Small intestine (tissue), 7 donors: Measurements from ENCODE around the gene ATP1A1. TPM values are rescaled to one million over a fixed set of nuclear protein-coding genes. Genes with fewer than 3 reads are reported as not detected.
A peak's percentile ranks its signal among the peaks of the same experiment; 100 is the strongest.

Experiments used
- DNase-seq, 2 donors: peaks; one replicate each; pipeline versions ENCODE4 v3.0.0 to v3.0.0-alpha.2; 2013
- FAIRE-seq: peaks from 2 replicates; lab custom pipeline; 2012; peaks lifted over from hg19 to GRCh38; lab: Jason Lieb, UNC
- H3K27ac ChIP-seq, 3 donors: one replicate each; pipeline ENCODE4 v1.5.1; 2013; ENCODE audit warnings: low read length in 2 of 3, mild to moderate bottlenecking in 2 of 3, control low read depth in 1 of 3, inconsistent platforms in 1 of 3, low read depth in 1 of 3, moderate library complexity in 1 of 3
- H3K27me3 ChIP-seq, 3 donors: one replicate each; pipeline ENCODE4 v1.6.1; 2013; ENCODE audit warnings: low read length in 3 of 3, inconsistent platforms in 1 of 3; ENCODE audit not compliant: control insufficient read depth in 3 of 3, insufficient read depth in 3 of 3
- H3K36me3 ChIP-seq, 3 donors: one replicate each; pipeline ENCODE4 v1.6.1; 2013; ENCODE audit warnings: low read length in 3 of 3, inconsistent platforms in 1 of 3, low read depth in 1 of 3, mild to moderate bottlenecking in 1 of 3, moderate library complexity in 1 of 3; ENCODE audit not compliant: control insufficient read depth in 3 of 3, insufficient read depth in 2 of 3
- H3K4me1 ChIP-seq, 3 donors: one replicate each; pipeline ENCODE4 v1.6.1; 2013; ENCODE audit warnings: low read length in 2 of 3, inconsistent platforms in 1 of 3, low read depth in 1 of 3, mild to moderate bottlenecking in 1 of 3, moderate library complexity in 1 of 3; ENCODE audit not compliant: control insufficient read depth in 3 of 3, insufficient read depth in 2 of 3
- H3K4me3 ChIP-seq, 3 donors: one replicate each; pipeline ENCODE4 v1.5.1; 2013; ENCODE audit warnings: low read length in 3 of 3, control low read depth in 1 of 3, inconsistent platforms in 1 of 3, low read depth in 1 of 3, mild to moderate bottlenecking in 1 of 3, moderate library complexity in 1 of 3
- H3K9me3 ChIP-seq, 2 donors: one replicate each; pipeline ENCODE4 v1.6.1; 2013; ENCODE audit warnings: low read depth in 1 of 2, low read length in 1 of 2; ENCODE audit not compliant: control insufficient read depth in 2 of 2, insufficient read depth in 1 of 2
- WGBS, 3 donors: extraction: QIAGEN DNeasy Blood & Tissue Kit; methylation state at CpG; one replicate each; pipeline ENCODE4 v1.1.7; 2013; 5-methylcytosine and 5-hydroxymethylcytosine counted together
- polyA plus RNA-seq, 4 donors: library from polyadenylated mRNA; stranded (reverse) in 3 of 4; unstranded in 1 of 4; fragments of 200-250 nt in 3 of 4; fragments of 120-200 nt in 1 of 4; gene quantifications; one replicate each; pipeline versions ENCODE4 v1.2.1 to v1.2.3, GENCODE V29; 2013
- donor health status: healthy with polysubstance abuse.
- donor health status: control.
- donor health status: control.
- donor health status: Bipolar disorder and iron deficiency.
- donor health status: healthy.

Gene ATP1A1
- polyA plus RNA-seq, 4 donors, result 921 to 1,048 (median 1,035) TPM

- Histone ChIP-seq H3K36me3 (no peaks in the 10 kb centered on the region), H3K4me1 (peaks cover 2 to 23% (median 4%) of the 10 kb centered on the region in 3 donors), H3K9me3 (no peaks in the 10 kb centered on the region), H3K4me3 (no peak overlapping the region), H3K27me3 (no peaks in the 10 kb centered on the region), H3K27ac (no peak overlapping the region)
- no peak for DNase-seq
- 78 to 90% (median 80%) methylated on average over 2 of the region's 2 CpGs for WGBS, 3 donors
- FAIRE-seq, result no peak
These were observed 63.0 kb downstream of the ATP1A1 start for GRCh38 chr1:116435806-116436610.

- no peak overlapping the region for H3K27ac ChIP-seq
- no peak overlapping the region for H3K4me3 ChIP-seq
- FAIRE-seq (no peak), DNase-seq (no peak)
- H3K9me3 ChIP-seq, result no peaks in the 10 kb centered on the region
- no peaks in the 10 kb centered on the region for H3K27me3 ChIP-seq
- peaks cover 2 to 22% (median 4%) of the 10 kb centered on the region in 3 donors for H3K4me1 ChIP-seq
- no peaks in the 10 kb centered on the region for H3K36me3 ChIP-seq
- 97 to 100% (median 98%) methylated on average over 2 of the region's 2 CpGs for WGBS, 3 donors
These were observed 63.5 kb downstream of the ATP1A1 start for GRCh38 chr1:116436611-116436970.

- Histone ChIP-seq H3K9me3 (no peaks in the 10 kb centered on the region), H3K4me3 (no peak overlapping the region), H3K27ac (no peak overlapping the region), H3K27me3 (no peaks in the 10 kb centered on the region), H3K36me3 (no peaks in the 10 kb centered on the region), H3K4me1 (no peaks in the 10 kb centered on the region)
- FAIRE-seq (no peak), DNase-seq (no peak)
- 72 to 98% (median 86%) methylated on average over 1 of the region's 1 CpG for WGBS, 3 donors
These were observed 66.7 kb downstream of the ATP1A1 start for GRCh38 chr1:116439701-116440100.

- no peaks in the 10 kb centered on the region for H3K36me3 ChIP-seq
- no peaks in the 10 kb centered on the region for H3K27me3 ChIP-seq
- no peak overlapping the region for H3K4me3 ChIP-seq
- WGBS, 3 donors, result 87 to 96% (median 91%) methylated on average over 4 of the region's 4 CpGs
- no peaks in the 10 kb centered on the region for H3K4me1 ChIP-seq
- FAIRE-seq, result no peak
- no peak for DNase-seq
- H3K27ac ChIP-seq, result no peak overlapping the region
- H3K9me3 ChIP-seq, result no peaks in the 10 kb centered on the region
These were observed 67.7 kb downstream of the ATP1A1 start for GRCh38 chr1:116440731-116441130.

- Histone ChIP-seq H3K4me3 (no peak overlapping the region), H3K9me3 (no peaks in the 10 kb centered on the region), H3K27me3 (no peaks in the 10 kb centered on the region), H3K4me1 (peaks cover 0 to 3% (median 0%) of the 10 kb centered on the region in 3 donors), H3K36me3 (no peaks in the 10 kb centered on the region), H3K27ac (no peak overlapping the region)
- 80 to 94% (median 92%) methylated on average over 1 of the region's 1 CpG for WGBS, 3 donors
- FAIRE-seq (no peak), DNase-seq (no peak)
These were observed 72.5 kb downstream of the ATP1A1 start for GRCh38 chr1:116445534-116445933.

- Histone ChIP-seq H3K4me3 (no peak overlapping the region), H3K36me3 (no peaks in the 10 kb centered on the region), H3K4me1 (peaks cover 0 to 3% (median 0%) of the 10 kb centered on the region in 3 donors), H3K9me3 (no peaks in the 10 kb centered on the region), H3K27ac (no peak overlapping the region), H3K27me3 (no peaks in the 10 kb centered on the region)
- FAIRE-seq (no peak), DNase-seq (no peak)
- 94 to 97% (median 95%) methylated on average over 3 of the region's 3 CpGs for WGBS, 3 donors
These were observed 73.6 kb downstream of the ATP1A1 start for GRCh38 chr1:116446686-116447085.

GRCh38 chr1:116448785-116449385 lies 75.8 kb downstream of the ATP1A1 start:
- H3K9me3 ChIP-seq, result no peaks in the 10 kb centered on the region
- no peaks in the 10 kb centered on the region for H3K27me3 ChIP-seq
- DNase-seq (peak in 1 of 2 donors; percentile 26), FAIRE-seq (no peak)
- H3K36me3 ChIP-seq, result no peaks in the 10 kb centered on the region
- no peak overlapping the region for H3K27ac ChIP-seq
- H3K4me3 ChIP-seq, result no peak overlapping the region
- 44 to 49% (median 46%) methylated on average over 7 of the region's 7 CpGs for WGBS, 3 donors
- peaks cover 0 to 3% (median 0%) of the 10 kb centered on the region in 3 donors for H3K4me1 ChIP-seq

- Histone ChIP-seq H3K4me3 (no peak overlapping the region), H3K4me1 (peaks cover 0 to 3% (median 0%) of the 10 kb centered on the region in 3 donors), H3K27ac (no peak overlapping the region), H3K27me3 (no peaks in the 10 kb centered on the region), H3K36me3 (no peaks in the 10 kb centered on the region), H3K9me3 (no peaks in the 10 kb centered on the region)
- DNase-seq (no peak), FAIRE-seq (no peak)
These were observed 76.5 kb downstream of the ATP1A1 start for GRCh38 chr1:116449578-116449977.
